K562 (cell line): ENCODE results near the gene KIF15. TPM values are rescaled to one million over a fixed set of nuclear protein-coding genes. Genes with fewer than 3 reads are reported as not detected.

Experiments used
- ATAC-seq: fragments of 200-7000 bp; cut with Tn5 transposase; 3 replicates; pipeline ENCODE4 v1.9.1; 2020; ENCODE audit warnings: moderate library complexity
- BruUV-seq: library from RNA; stranded (reverse); fragments of 400-500 nt; replicated peaks from 2 replicates; lab custom pipeline; 2021; lab: Mats Ljungman, UMichigan
- CTCF ChIA-PET: fragments of 300-600 bp; formaldehyde crosslinking; extraction: SDS; loops from one replicate; lab custom pipeline; 2021; ENCODE audit warnings: low intra/inter-chr PET ratio; lab: Yijun Ruan, JAX
- POLR2A ChIA-PET: fragments of 300-600, 350-650 bp; sonication (Branson Sonifier 250); formaldehyde crosslinking; extraction: SDS; loops from one replicate; lab custom pipeline; 2021; ENCODE audit warnings: antibody characterized with exemption, inconsistent platforms; lab: Yijun Ruan, JAX
- DNase-seq, 4 experiments: peaks; one replicate each; pipeline versions ENCODE4 v3.0.0 to v3.0.0-alpha.2; 2011 to 2018; ENCODE audit warnings: low spot score in 3 of 4, mixed read lengths in 3 of 4; ENCODE audit errors: extremely low read depth in 1 of 4
- FAIRE-seq: peaks from 2 replicates; lab custom pipeline; 2011; peaks lifted over from hg19 to GRCh38; lab: Jason Lieb, UNC
- H2AFZ ChIP-seq: 2 replicates; pipeline ENCODE4 v1.6.0; 2011; ENCODE audit warnings: low read depth, low read length, control low read depth, inconsistent platforms
- H3K27ac ChIP-seq: fragments of 200-600 bp; 3 replicates; pipeline ENCODE4 v1.8.0; 2011; ENCODE audit warnings: low read depth, mild to moderate bottlenecking, control low read depth, inconsistent platforms, low read length, moderate library complexity, mixed read lengths; ENCODE audit errors: extremely low read depth
- H3K27me3 ChIP-seq, 2 experiments: fragments of 300-600 bp in 1 of 2; 2 replicates in 1 of 2; 3 replicates in 1 of 2; pipeline versions ENCODE4 v1.6.0 to v1.8.0; 2011; ENCODE audit warnings: inconsistent platforms in 2 of 2, low read length in 2 of 2, mild to moderate bottlenecking in 1 of 2, mixed read lengths in 1 of 2, moderate library complexity in 1 of 2; ENCODE audit not compliant: control insufficient read depth in 2 of 2, insufficient read depth in 2 of 2
- H3K36me3 ChIP-seq: fragments of 300-600 bp; 3 replicates; pipeline ENCODE4 v1.8.0; 2011; ENCODE audit warnings: mild to moderate bottlenecking, low read length, inconsistent platforms; ENCODE audit not compliant: control insufficient read depth, insufficient read depth
- H3K4me1 ChIP-seq, 2 experiments: fragments of 200-600 bp in 1 of 2; replicated peaks in 1 of 2; 2 replicates in 1 of 2; 3 replicates in 1 of 2; pipeline versions ENCODE4 v1.5.1 to v1.8.0; 2011; ENCODE audit warnings: inconsistent platforms in 2 of 2, low read length in 2 of 2, mild to moderate bottlenecking in 1 of 2, mixed read lengths in 1 of 2, moderate library complexity in 1 of 2; ENCODE audit not compliant: control insufficient read depth in 2 of 2, insufficient read depth in 2 of 2
- H3K4me2 ChIP-seq: 2 replicates; pipeline ENCODE4 v1.6.1; 2011; ENCODE audit warnings: low read length, control low read depth, inconsistent platforms, mixed read lengths; ENCODE audit not compliant: insufficient read depth
- H3K4me3 ChIP-seq: fragments of 200-600 bp; sonication (generic), shearing (Covaris generic); 2 replicates; pipeline ENCODE4 v1.5.1; 2016; ENCODE audit warnings: control low read depth, inconsistent platforms
- H3K79me2 ChIP-seq: fragments of 200-600 bp; 3 replicates; pipeline ENCODE4 v1.8.0; 2011; ENCODE audit warnings: low read length, inconsistent platforms; ENCODE audit not compliant: control insufficient read depth, insufficient read depth
- H3K9ac ChIP-seq, 2 experiments: 2 replicates each; pipeline versions ENCODE4 v1.6.0 to v1.6.1; 2011; ENCODE audit warnings: low read depth in 2 of 2, low read length in 2 of 2, control low read depth in 1 of 2, inconsistent platforms in 1 of 2, mild to moderate bottlenecking in 1 of 2, mixed read lengths in 1 of 2; ENCODE audit not compliant: insufficient read depth in 1 of 2
- H3K9me1 ChIP-seq: one replicate; pipeline ENCODE4 v1.6.0; 2011; ENCODE audit warnings: inconsistent platforms, mild to moderate bottlenecking, low read length, moderate library complexity; ENCODE audit not compliant: control insufficient read depth, insufficient read depth
- H3K9me3 ChIP-seq: replicated peaks from 2 replicates; pipeline ENCODE4 v1.5.1; 2011; ENCODE audit warnings: low read depth, low read length, inconsistent platforms; ENCODE audit not compliant: control insufficient read depth, insufficient read depth
- H4K20me1 ChIP-seq: replicated peaks from 2 replicates; pipeline ENCODE4 v1.6.1; 2011; ENCODE audit warnings: low read length, inconsistent platforms, mixed read lengths; ENCODE audit not compliant: control insufficient read depth, insufficient read depth
- CEBPB ChIP-seq: fragments of 450-650 bp; IDR thresholded peaks from 2 replicates; pipeline ENCODE4 v1.6.1; 2016; ENCODE audit warnings: missing genetic modification characterization, missing compliant biosample characterization
- ELF4 ChIP-seq: fragments of 450-650 bp; formaldehyde crosslinking; IDR thresholded peaks from 2 replicates; pipeline ENCODE4 v1.4.0; 2022; ENCODE audit warnings: missing genetic modification characterization
- KAT2B ChIP-seq: IDR thresholded peaks from one replicate; pipeline ENCODE4 v1.6.1; 2012; ENCODE audit warnings: low read depth, mild to moderate bottlenecking, control low read depth, inconsistent platforms, low read length, moderate library complexity
- SMAD1 ChIP-seq: fragments of 150-350 bp; IDR thresholded peaks from 2 replicates; pipeline ENCODE4 v1.6.1; 2014; ENCODE audit warnings: low read length, low read depth; ENCODE audit not compliant: partially characterized antibody
- ZNF253 ChIP-seq: fragments of 250-450 bp; sonication (Bioruptor Pico); conservative IDR thresholded peaks from 2 replicates; pipeline ENCODE4 v1.6.1; 2021; ENCODE audit warnings: mild to moderate bottlenecking
- ZNF324 ChIP-seq: fragments of 250-450 bp; sonication (Bioruptor Pico); IDR thresholded peaks from 2 replicates; pipeline ENCODE4 v1.4.0; 2020; ENCODE audit warnings: mild to moderate bottlenecking
- WGBS: fragments of 100-300 bp; shearing (Covaris generic); methylation state at CpG from one replicate; pipeline ENCODE4 v1.1.6; 2016; ENCODE audit warnings: low coverage, mixed read lengths; ENCODE audit not compliant: insufficient coverage; ENCODE audit errors: missing lambda C conversion rate; 5-methylcytosine and 5-hydroxymethylcytosine counted together
- in situ Hi-C: fragments of 300-500 bp; cut with MboI; formaldehyde crosslinking; loops from 4 replicates; pipeline ENCODE4 v1.15.0; 2018; ENCODE audit warnings: inconsistent platforms, mixed read lengths
- intact Hi-C: fragments of 100-400 bp; cut with micrococcal nuclease; formaldehyde crosslinking; loops from 2 replicates; pipeline ENCODE4 v1.14.2; 2022
- polyA plus RNA-seq, 8 experiments: library from polyadenylated mRNA; depleted of rRNA in 4 of 8; stranded (reverse) in 5 of 8; unstranded in 3 of 8; fragments of >200 nt; fragmentation: Nextera tagmentation in 2 of 8; fragmentation: Illumina TruSeq in 1 of 8; extraction: Ambion mirVana in 2 of 8; extraction: Trizol in 1 of 8; gene quantifications; 2 replicates each; pipeline versions ENCODE4 v1.2.1 to v1.2.3, GENCODE V29; 2011 to 2014; ENCODE audit warnings: inconsistent platforms in 1 of 8, missing spikeins in 1 of 8
- total RNA-seq, 7 experiments: library from RNA; depleted of rRNA in 6 of 7; stranded (reverse); fragments of >200 nt in 6 of 7; fragmentation: Illumina TruSeq in 2 of 7; extraction: Trizol in 2 of 7; gene quantifications; 2 replicates each; pipeline versions ENCODE4 v1.2.1 to v1.2.3, GENCODE V29; 2011 to 2021; ENCODE audit warnings: low replicate concordance in 1 of 7

KIF15 gene
- total and polyA plus RNA-seq, 9 of the 15 experiments (the other 6 are each of a cell fraction or from before 2014, with no cell fraction given), result 9.0 to 45.9 (median 26.0) TPM

GRCh38 chr3:44874308-44874707 is 112.7 kb downstream of the KIF15 start, which contains the start of gene TGM4:
TSS of gene TGM4 (plus strand) at chr3:44874608. CDS start at chr3:44874679, 71 bp downstream.
- no peaks in the 10 kb centered on the region for H3K9me1 ChIP-seq
- H3K4me2 ChIP-seq, result no peak within 1 kb of the TSS
- WGBS, result 46% methylated on average over 5 of the region's 5 CpGs
- DNase-seq (no peak), ATAC-seq (no peak), FAIRE-seq (no peak)
- no peak for TF ChIP-seq KAT2B
- TF ChIP-seq SMAD1, result no peak
- no peak for TF ChIP-seq ZNF253
- no peak for TF ChIP-seq ZNF324 (CRISPR knock-in tag)
- H3K27me3 ChIP-seq, result no peaks in the 10 kb centered on the region
- H2AFZ ChIP-seq, result no peak within 1 kb of the TSS
- POLR2A ChIA-PET, result no interaction called here
- no peaks in the 10 kb centered on the region for H4K20me1 ChIP-seq
- H3K9ac ChIP-seq, result no peak within 1 kb of the TSS
- no peaks in the 10 kb centered on the region for H3K9me3 ChIP-seq
- no peak within 1 kb of the TSS for H3K4me3 ChIP-seq
- no peaks in the 10 kb centered on the region for H3K4me1 ChIP-seq
- BruUV-seq, result no TSS peak
- H3K27ac ChIP-seq, result no peak within 1 kb of the TSS
- in situ Hi-C loops, result no loop called here
- no peaks in the 10 kb centered on the region for H3K36me3 ChIP-seq
- H3K79me2 ChIP-seq, result no peaks in the 10 kb centered on the region
- intact Hi-C loops, result no loop called here
- CTCF ChIA-PET, result no interaction called here

DNA sequence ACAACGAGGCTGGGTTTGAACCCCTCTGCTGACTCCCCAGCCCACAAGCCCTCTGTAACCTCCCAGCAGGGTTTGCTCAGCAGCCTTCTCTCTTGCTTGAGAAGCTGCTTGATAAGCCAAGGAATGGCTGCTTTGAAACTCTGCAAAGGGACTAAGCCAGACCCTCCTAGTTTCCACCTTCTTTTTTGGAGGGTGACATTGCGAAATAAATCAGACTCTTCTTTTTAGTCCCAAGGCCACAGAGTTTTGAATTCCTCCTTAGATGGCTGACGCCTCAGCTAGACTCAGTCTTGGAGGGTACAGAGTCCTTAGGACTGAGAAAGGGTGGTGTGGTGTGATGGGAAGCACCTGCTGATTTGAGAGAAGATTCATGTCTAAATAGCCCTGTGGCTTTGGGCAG is 114.0 kb downstream of the KIF15 start:
- Histone ChIP-seq H3K27ac (no peak overlapping the region), H3K4me2 (no peak overlapping the region), H2AFZ (no peak overlapping the region), H3K9ac (no peak overlapping the region), H3K79me2 (no peaks in the 10 kb centered on the region), H3K36me3 (no peaks in the 10 kb centered on the region), H3K27me3 (no peaks in the 10 kb centered on the region), H3K9me1 (no peaks in the 10 kb centered on the region), H3K4me1 (no peaks in the 10 kb centered on the region), H3K9me3 (no peaks in the 10 kb centered on the region), H4K20me1 (no peaks in the 10 kb centered on the region), H3K4me3 (no peak overlapping the region)
- intact Hi-C loops, result no loop called here
- 4% methylated on average over 3 of the region's 3 CpGs for WGBS
- in situ Hi-C loops, result no loop called here
- BruUV-seq, result no TSS peak
- POLR2A ChIA-PET, result no interaction called here
- FAIRE-seq (no peak), DNase-seq (no peak), ATAC-seq (peak; percentile 38)
- TF ChIP-seq ELF4 (CRISPR knock-in tag), result no peak
- TF ChIP-seq CEBPB, result peak; percentile 45; the same call in 1 of the 2 replicates
- CTCF ChIA-PET, result no interaction called here
